ENCODE data around the gene TNIK. TPM values are rescaled to one million over a fixed set of nuclear protein-coding genes. Genes with fewer than 3 reads are reported as not detected.
"Not testable (repeated sequence)": the region's sequence is repeated elsewhere in the genome, so short reads cannot be mapped to it uniquely, and the experiment has no call there.

TNIK gene
- total RNA-seq, 2 experiments from 2014 or later: 57.6 to 61.7 TPM

GRCh38 chr3:171256445-171257250 is 203.6 kb downstream of the TNIK start:
- H3K9me3 Mint-ChIP-seq: no peaks in the 10 kb centered on the region
- H3K36me3 Mint-ChIP-seq (ENCODE audit: low read depth): peaks cover 14% of the 10 kb centered on the region
- peaks cover 81% of the 10 kb centered on the region for H3K4me1 Mint-ChIP-seq
- DNase-seq: no peak
- no peaks in the 10 kb centered on the region for H3K27me3 Mint-ChIP-seq
- POLR2A ChIA-PET: interaction anchor here (1.2 to 4.8 kb wide), 6 partner anchors 9 to 204 kb away, joined by 3 to 59 read pairs (median 6); partner anchors contain the start of gene TNIK
- H3K4me3 Mint-ChIP-seq: no peak overlapping the region
- CTCF ChIA-PET: interaction anchor here (1.2 to 1.9 kb wide), 3 partner anchors 12 to 310 kb away, joined by 3 to 6 read pairs (median 4); no protein-coding TSS in a partner anchor
- H3K27ac Mint-ChIP-seq: peak overlapping the region; percentile 97

GRCh38 chr3:171255236-171255806 is 204.9 kb downstream of the TNIK start:
- Mint-ChIP-seq H3K4me1 (peaks cover 84% of the 10 kb centered on the region), H3K27me3 (no peaks in the 10 kb centered on the region)
- CTCF ChIA-PET: interaction anchor here (0.8 to 1.9 kb wide), 6 partner anchors 9 to 311 kb away, joined by 3 to 6 read pairs (median 4); no protein-coding TSS in a partner anchor

GRCh38 chr3:171254315-171254714 is 205.9 kb downstream of the TNIK start:
- peaks cover 22% of the 10 kb centered on the region for H3K36me3 Mint-ChIP-seq (ENCODE audit: low read depth)
- ChIA-PET POLR2A (interaction anchor here (1.5 to 4.8 kb wide), 3 partner anchors 14 to 206 kb away, joined by 4 to 59 read pairs (median 19); partner anchors contain the start of gene TNIK), CTCF (interaction anchor here (1.5 kb wide), 1 partner anchor 91 kb away, joined by 6 read pairs; no protein-coding TSS in a partner anchor)
- DNase-seq: no peak
- no peaks in the 10 kb centered on the region for H3K27me3 Mint-ChIP-seq
- peaks cover 81% of the 10 kb centered on the region for H3K4me1 Mint-ChIP-seq
- H3K9me3 Mint-ChIP-seq: no peaks in the 10 kb centered on the region
- peak overlapping the region; percentile 97 for H3K27ac Mint-ChIP-seq
- H3K4me3 Mint-ChIP-seq: peak overlapping the region; percentile 12

More at GRCh38 chr3:171255236-171255806, 204.9 kb downstream of the TNIK start:
- Mint-ChIP-seq H3K9me3 (no peaks in the 10 kb centered on the region), H3K4me3 (peak overlapping the region; percentile 65), H3K36me3 (ENCODE audit: low read depth) (peaks cover 15% of the 10 kb centered on the region), H3K27ac (peak overlapping the region; percentile 97)
- no peak for DNase-seq
- POLR2A ChIA-PET: interaction anchor here (0.7 to 4.8 kb wide), 9 partner anchors 7 to 1495 kb away, joined by 3 to 59 read pairs (median 4); partner anchors contain the start of genes ECT2 and TNIK

GRCh38 chr3:171251835-171252234 is 208.4 kb downstream of the TNIK start:
- H3K27me3 Mint-ChIP-seq: no peaks in the 10 kb centered on the region
- no peaks in the 10 kb centered on the region for H3K9me3 Mint-ChIP-seq
- DNase-seq: peak; percentile 31
- no peak overlapping the region for H3K4me3 Mint-ChIP-seq
- peak overlapping the region; percentile 37 for H3K27ac Mint-ChIP-seq
- peaks cover 22% of the 10 kb centered on the region for H3K36me3 Mint-ChIP-seq (ENCODE audit: low read depth)
- ChIA-PET CTCF (no interaction called here), POLR2A (interaction anchor here (1.3 to 1.5 kb wide), 3 partner anchors 9 to 209 kb away, joined by 3 to 4 read pairs (median 3); no protein-coding TSS in a partner anchor)
- peaks cover 59% of the 10 kb centered on the region for H3K4me1 Mint-ChIP-seq

- POLR2A ChIA-PET: interaction anchor here (2.0 kb wide), 1 partner anchor 381 kb away, joined by 6 read pairs; the partner anchor contains the start of gene RPL22L1
- CTCF ChIA-PET: no interaction called here
- H3K36me3 Mint-ChIP-seq (ENCODE audit: low read depth): peaks cover 18% of the 10 kb centered on the region
- no peaks in the 10 kb centered on the region for H3K27me3 Mint-ChIP-seq
- H3K4me3 Mint-ChIP-seq: no peak overlapping the region
- H3K27ac Mint-ChIP-seq: no peak overlapping the region
- H3K9me3 Mint-ChIP-seq: no peaks in the 10 kb centered on the region
- DNase-seq: no peak
- H3K4me1 Mint-ChIP-seq: peaks cover 45% of the 10 kb centered on the region
Measured at GRCh38 chr3:171250444-171250843, 209.8 kb downstream of the TNIK start.

GRCh38 chr3:171249245-171249644 is 211.0 kb downstream of the TNIK start:
- Mint-ChIP-seq H3K27me3 (no peaks in the 10 kb centered on the region), H3K27ac (no peak overlapping the region), H3K4me3 (peak overlapping the region; percentile 23), H3K36me3 (ENCODE audit: low read depth) (peaks cover 18% of the 10 kb centered on the region), H3K4me1 (peaks cover 33% of the 10 kb centered on the region), H3K9me3 (no peaks in the 10 kb centered on the region)
- no peak for DNase-seq
- CTCF ChIA-PET: interaction anchor here (0.6 to 1.2 kb wide), 2 partner anchors 211 to 317 kb away, joined by 3 read pairs; partner anchors contain the start of gene TNIK
- POLR2A ChIA-PET: interaction anchor here (0.7 to 2.1 kb wide), 7 partner anchors 8 to 380 kb away, joined by 3 to 7 read pairs (median 6); partner anchors contain the start of genes RPL22L1 and TNIK

GRCh38 chr3:171248426-171249111 is 211.6 kb downstream of the TNIK start:
- ChIA-PET CTCF (interaction anchor here (0.6 to 1.2 kb wide), 2 partner anchors 212 to 318 kb away, joined by 3 read pairs; partner anchors contain the start of gene TNIK), POLR2A (interaction anchor here (0.7 to 2.1 kb wide), 8 partner anchors 7 to 379 kb away, joined by 3 to 7 read pairs (median 6); partner anchors contain the start of genes RPL22L1 and TNIK)
- DNase-seq: no peak
- H3K36me3 Mint-ChIP-seq (ENCODE audit: low read depth): peaks cover 18% of the 10 kb centered on the region
- no peak overlapping the region for H3K27ac Mint-ChIP-seq
- no peaks in the 10 kb centered on the region for H3K27me3 Mint-ChIP-seq
- peaks cover 27% of the 10 kb centered on the region for H3K4me1 Mint-ChIP-seq
- H3K9me3 Mint-ChIP-seq: no peaks in the 10 kb centered on the region
- peak overlapping the region; percentile 23 for H3K4me3 Mint-ChIP-seq

GRCh38 chr3:171245796-171246765 is 214.1 kb downstream of the TNIK start:
- Mint-ChIP-seq H3K27me3 (no peaks in the 10 kb centered on the region), H3K4me1 (peaks cover 7% of the 10 kb centered on the region), H3K4me3 (no peak overlapping the region), H3K9me3 (peaks cover 2% of the 10 kb centered on the region), H3K36me3 (ENCODE audit: low read depth) (peaks cover 13% of the 10 kb centered on the region), H3K27ac (no peak overlapping the region)
- DNase-seq: no peak
- POLR2A ChIA-PET: interaction anchor here (0.6 to 1.6 kb wide), 5 partner anchors 9 to 214 kb away, joined by 3 to 6 read pairs (median 3); partner anchors contain the start of gene TNIK
- CTCF ChIA-PET: interaction anchor here (1.0 kb wide), 1 partner anchor 9 kb away, joined by 3 read pairs; no protein-coding TSS in a partner anchor

- ChIA-PET CTCF (interaction anchor here (1.3 kb wide), 1 partner anchor 12 kb away, joined by 3 read pairs; no protein-coding TSS in a partner anchor), POLR2A (no interaction called here)
- DNase-seq: no peak
- peaks cover 8% of the 10 kb centered on the region for H3K36me3 Mint-ChIP-seq (ENCODE audit: low read depth)
- H3K4me3 Mint-ChIP-seq: no peak overlapping the region
- no peaks in the 10 kb centered on the region for H3K27me3 Mint-ChIP-seq
- H3K9me3 Mint-ChIP-seq: peaks cover 2% of the 10 kb centered on the region
- H3K27ac Mint-ChIP-seq: no peak overlapping the region
- no peaks in the 10 kb centered on the region for H3K4me1 Mint-ChIP-seq
Measured at GRCh38 chr3:171242951-171243350, 217.3 kb downstream of the TNIK start.

GRCh38 chr3:171242170-171242569 is 218.0 kb downstream of the TNIK start:
- no peak overlapping the region for H3K27ac Mint-ChIP-seq
- DNase-seq: no peak
- no peaks in the 10 kb centered on the region for H3K27me3 Mint-ChIP-seq
- CTCF ChIA-PET: no interaction called here
- peaks cover 8% of the 10 kb centered on the region for H3K36me3 Mint-ChIP-seq (ENCODE audit: low read depth)
- no peak overlapping the region for H3K4me3 Mint-ChIP-seq
- no peaks in the 10 kb centered on the region for H3K4me1 Mint-ChIP-seq
- POLR2A ChIA-PET: no interaction called here
- H3K9me3 Mint-ChIP-seq: peaks cover 2% of the 10 kb centered on the region

GRCh38 chr3:171241655-171242054 is 218.6 kb downstream of the TNIK start:
- H3K36me3 Mint-ChIP-seq (ENCODE audit: low read depth); H3K27me3 Mint-ChIP-seq; POLR2A ChIA-PET; H3K4me1 Mint-ChIP-seq; DNase-seq; H3K27ac Mint-ChIP-seq; H3K4me3 Mint-ChIP-seq; CTCF ChIA-PET; H3K9me3 Mint-ChIP-seq: not testable (repeated sequence)

Measured in activated CD4-positive, alpha-beta memory T cell treated with anti-CD3 and anti-CD28 coated beads, Interleukin-2, amount 10 ng/mL, durations not matched to agents 7 days and 5 days (primary cell).